GM18867 (cell line): Measurements from ENCODE around the gene OSTC.
"Not testable (repeated sequence)": the region's sequence is repeated elsewhere in the genome, so short reads cannot be mapped to it uniquely, and the experiment has no call there.

ENCODE experiments used
- ATAC-seq: cut with Tn5 transposase; IDR thresholded peaks from one replicate; pipeline ENCODE4 v1.9.1; 2021; ENCODE audit warnings: mild to moderate bottlenecking, moderate library complexity; ENCODE audit not compliant: unreplicated experiment

OSTC gene

GRCh38 chr4:108710578-108710977, 60.2 kb downstream of the OSTC start:
- ATAC-seq: not testable (repeated sequence)

- ATAC-seq: no peak
These were observed 64.5 kb downstream of the OSTC start for GRCh38 chr4:108714880-108715279.

GRCh38 chr4:108716340-108716739, 65.9 kb downstream of the OSTC start:
- no peak for ATAC-seq

GRCh38 chr4:108717386-108717785, 67.0 kb downstream of the OSTC start:
- ATAC-seq: no peak
